T-helper 1 cell treated with Interleukin-12 subunit alpha and Interleukin-12 subunit beta and Interleukin-4 antibody, amounts not matched to agents 30 μg/mL and 1 μg/mL, for 36 hours (primary cell): ENCODE measurements around the gene TSSK2.
"Not testable (repeated sequence)": the region's sequence is repeated elsewhere in the genome, so short reads cannot be mapped to it uniquely, and the experiment has no call there.

Experiments
- H3K27ac Mint-ChIP-seq: one replicate; pipeline ENCODE4 v1.8.0; 2021; ENCODE audit warnings: mild to moderate bottlenecking, mixed read lengths
- H3K27me3 Mint-ChIP-seq: one replicate; pipeline ENCODE4 v1.8.0; 2021; ENCODE audit warnings: low read depth, mixed read lengths
- H3K36me3 Mint-ChIP-seq: one replicate; pipeline ENCODE4 v1.8.0; 2021; ENCODE audit warnings: low read depth, mixed read lengths
- H3K4me1 Mint-ChIP-seq: one replicate; pipeline ENCODE4 v1.8.0; 2021; ENCODE audit warnings: low read depth, mixed read lengths
- H3K4me3 Mint-ChIP-seq: one replicate; pipeline ENCODE4 v1.8.0; 2021; ENCODE audit warnings: mild to moderate bottlenecking, moderate library complexity, mixed read lengths
- H3K9me3 Mint-ChIP-seq: one replicate; pipeline ENCODE4 v1.8.0; 2021; ENCODE audit warnings: mixed read lengths

The TSSK2 gene

GRCh38 chr22:19130959-19131684 is at the start of gene TSSK2:
Gene TSSK2, plus strand, starts transcription at chr22:19131308. Its CDS starts 92 bp downstream, at chr22:19131400.
- Mint-ChIP-seq H3K4me3 (no peak within 1 kb of the TSS), H3K27ac (no peak within 1 kb of the TSS), H3K9me3 (no peaks in the 10 kb centered on the region), H3K4me1 (no peaks in the 10 kb centered on the region), H3K27me3 (no peaks in the 10 kb centered on the region), H3K36me3 (peaks cover 12% of the 10 kb centered on the region)

- Mint-ChIP-seq H3K27me3 (no peaks in the 10 kb centered on the region), H3K9me3 (no peaks in the 10 kb centered on the region), H3K4me3 (no peak overlapping the region), H3K36me3 (peaks cover 10% of the 10 kb centered on the region), H3K27ac (no peak overlapping the region), H3K4me1 (peaks cover 3% of the 10 kb centered on the region)
Observed at GRCh38 chr22:19081351-19081750, 49.8 kb upstream of the TSSK2 start.

DNA sequence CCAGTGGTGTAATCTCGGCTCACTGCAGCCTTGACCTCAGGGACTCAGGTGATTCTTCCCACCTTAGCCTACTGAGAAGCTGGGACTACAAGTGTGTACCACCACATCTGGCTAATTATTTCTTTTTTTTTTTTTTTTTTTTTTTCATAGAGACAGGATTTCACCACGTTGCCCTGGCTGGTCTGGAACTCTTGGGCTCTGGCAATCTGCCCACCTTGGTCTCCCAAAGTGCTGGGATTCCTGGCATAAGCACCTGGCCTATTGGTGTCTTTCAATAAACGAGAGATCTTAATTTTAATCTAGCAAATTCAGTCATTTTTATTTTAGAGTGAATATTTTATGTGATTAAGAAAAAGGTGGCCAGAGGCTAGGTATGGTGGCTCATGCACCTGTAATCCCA is 49.0 kb upstream of the TSSK2 start:
- no peak overlapping the region for H3K4me3 Mint-ChIP-seq
- H3K27ac Mint-ChIP-seq, result no peak overlapping the region
- peaks cover 7% of the 10 kb centered on the region for H3K4me1 Mint-ChIP-seq
- peaks cover 12% of the 10 kb centered on the region for H3K36me3 Mint-ChIP-seq
- H3K9me3 Mint-ChIP-seq, result no peaks in the 10 kb centered on the region
- no peaks in the 10 kb centered on the region for H3K27me3 Mint-ChIP-seq

DNA sequence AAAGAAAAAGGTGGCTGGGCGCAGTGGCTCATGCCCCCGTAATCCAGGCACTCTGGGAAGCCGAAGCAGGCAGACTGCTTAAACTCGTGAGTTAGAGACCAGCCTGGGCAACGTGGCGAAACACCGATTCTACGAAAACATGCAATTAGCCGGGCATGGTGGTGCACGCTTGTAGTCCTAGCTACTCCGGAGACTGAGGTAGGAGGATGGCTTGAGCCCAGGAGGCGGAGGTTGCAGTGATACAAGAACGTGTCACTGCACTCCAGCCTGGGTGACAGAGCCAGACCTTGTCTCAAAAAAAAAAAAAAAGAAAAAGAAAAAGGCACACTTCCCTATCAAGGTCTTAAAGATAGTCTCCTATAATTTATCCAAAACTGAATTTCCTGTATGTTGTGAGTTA is 48.3 kb upstream of the TSSK2 start:
- Mint-ChIP-seq H3K27ac (no peak overlapping the region), H3K4me3 (no peak overlapping the region), H3K27me3 (no peaks in the 10 kb centered on the region), H3K4me1 (peaks cover 7% of the 10 kb centered on the region), H3K36me3 (peaks cover 12% of the 10 kb centered on the region), H3K9me3 (no peaks in the 10 kb centered on the region)

GRCh38 chr22:19084126-19084525 is 47.0 kb upstream of the TSSK2 start:
- H3K27me3 Mint-ChIP-seq, H3K9me3 Mint-ChIP-seq, H3K27ac Mint-ChIP-seq, H3K4me1 Mint-ChIP-seq, H3K4me3 Mint-ChIP-seq: not testable (repeated sequence)
- H3K36me3 Mint-ChIP-seq, result peaks cover 14% of the 10 kb centered on the region

GRCh38 chr22:19084586-19084985 is 46.5 kb upstream of the TSSK2 start:
- not testable (repeated sequence) for H3K9me3 Mint-ChIP-seq, H3K27me3 Mint-ChIP-seq, H3K4me3 Mint-ChIP-seq, H3K4me1 Mint-ChIP-seq, H3K27ac Mint-ChIP-seq
- H3K36me3 Mint-ChIP-seq, result peaks cover 14% of the 10 kb centered on the region

GRCh38 chr22:19085233-19085718 is 45.8 kb upstream of the TSSK2 start:
- no peak overlapping the region for H3K27ac Mint-ChIP-seq
- peaks cover 7% of the 10 kb centered on the region for H3K4me1 Mint-ChIP-seq
- peaks cover 14% of the 10 kb centered on the region for H3K36me3 Mint-ChIP-seq
- H3K27me3 Mint-ChIP-seq, result no peaks in the 10 kb centered on the region
- no peaks in the 10 kb centered on the region for H3K9me3 Mint-ChIP-seq
- no peak overlapping the region for H3K4me3 Mint-ChIP-seq

- H3K36me3 Mint-ChIP-seq, result peaks cover 16% of the 10 kb centered on the region
- H3K9me3 Mint-ChIP-seq, result no peaks in the 10 kb centered on the region
- H3K27me3 Mint-ChIP-seq, result no peaks in the 10 kb centered on the region
- H3K27ac Mint-ChIP-seq, result no peak overlapping the region
- no peak overlapping the region for H3K4me3 Mint-ChIP-seq
- peaks cover 7% of the 10 kb centered on the region for H3K4me1 Mint-ChIP-seq
Observed at GRCh38 chr22:19086417-19086816, 44.7 kb upstream of the TSSK2 start.

DNA sequence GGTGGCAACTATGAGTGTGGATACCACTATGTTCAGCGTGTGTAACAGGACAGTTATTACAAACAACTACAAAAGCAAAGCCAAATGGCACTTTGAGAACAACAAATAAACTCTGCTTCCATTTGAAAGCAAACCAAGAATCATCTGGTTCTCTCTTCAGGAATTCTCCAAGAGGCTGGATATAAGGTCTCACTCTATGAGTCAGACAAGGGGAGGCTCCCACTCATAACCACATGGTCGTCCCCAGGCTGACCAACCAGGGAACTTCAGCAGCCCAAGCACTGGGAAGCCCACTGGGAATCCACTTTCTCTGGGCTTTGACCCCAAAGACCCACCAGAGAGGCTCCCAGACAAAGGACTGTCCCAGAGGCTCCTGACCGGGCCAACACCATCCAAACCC is 44.2 kb upstream of the TSSK2 start:
- no peak overlapping the region for H3K4me3 Mint-ChIP-seq
- peaks cover 7% of the 10 kb centered on the region for H3K4me1 Mint-ChIP-seq
- H3K36me3 Mint-ChIP-seq, result peaks cover 15% of the 10 kb centered on the region
- H3K27ac Mint-ChIP-seq, result no peak overlapping the region
- H3K27me3 Mint-ChIP-seq, result no peaks in the 10 kb centered on the region
- no peaks in the 10 kb centered on the region for H3K9me3 Mint-ChIP-seq

GRCh38 chr22:19088866-19089595 is 42.1 kb upstream of the TSSK2 start:
- Mint-ChIP-seq H3K4me1 (peaks cover 7% of the 10 kb centered on the region), H3K36me3 (peaks cover 17% of the 10 kb centered on the region), H3K27me3 (no peaks in the 10 kb centered on the region), H3K9me3 (no peaks in the 10 kb centered on the region), H3K27ac (no peak overlapping the region), H3K4me3 (no peak overlapping the region)

GRCh38 chr22:19090183-19090582 is 40.9 kb upstream of the TSSK2 start:
- H3K4me1 Mint-ChIP-seq, result peaks cover 7% of the 10 kb centered on the region
- H3K9me3 Mint-ChIP-seq, result no peaks in the 10 kb centered on the region
- peaks cover 15% of the 10 kb centered on the region for H3K36me3 Mint-ChIP-seq
- no peaks in the 10 kb centered on the region for H3K27me3 Mint-ChIP-seq
- H3K27ac Mint-ChIP-seq, result no peak overlapping the region
- no peak overlapping the region for H3K4me3 Mint-ChIP-seq

DNA sequence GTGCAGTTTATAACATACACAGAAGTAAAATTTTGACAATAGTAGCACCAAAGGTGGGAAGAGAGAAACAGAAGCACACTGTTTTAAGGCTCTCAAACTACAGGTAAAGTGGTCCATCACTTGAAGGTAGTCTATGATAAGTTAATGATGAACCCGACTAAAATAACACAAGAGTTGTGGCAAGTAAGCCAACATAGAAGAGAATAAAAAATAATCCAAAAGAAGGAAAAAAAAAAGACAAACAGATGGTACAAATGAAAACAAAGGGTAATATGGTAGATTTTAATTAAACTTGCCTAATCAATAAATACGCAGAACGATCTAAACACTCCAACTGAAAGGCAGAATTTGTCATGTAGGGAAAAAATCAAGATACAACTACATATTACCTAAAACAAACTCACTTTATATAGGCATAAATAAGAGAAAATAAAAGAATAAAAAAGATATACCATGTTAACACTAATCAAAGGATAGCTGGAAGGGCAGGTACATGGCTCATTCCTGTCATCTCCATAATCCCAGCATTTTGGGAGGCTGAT is 40.5 kb upstream of the TSSK2 start:
- peaks cover 13% of the 10 kb centered on the region for H3K36me3 Mint-ChIP-seq
- no peak overlapping the region for H3K4me3 Mint-ChIP-seq
- no peaks in the 10 kb centered on the region for H3K9me3 Mint-ChIP-seq

DNA sequence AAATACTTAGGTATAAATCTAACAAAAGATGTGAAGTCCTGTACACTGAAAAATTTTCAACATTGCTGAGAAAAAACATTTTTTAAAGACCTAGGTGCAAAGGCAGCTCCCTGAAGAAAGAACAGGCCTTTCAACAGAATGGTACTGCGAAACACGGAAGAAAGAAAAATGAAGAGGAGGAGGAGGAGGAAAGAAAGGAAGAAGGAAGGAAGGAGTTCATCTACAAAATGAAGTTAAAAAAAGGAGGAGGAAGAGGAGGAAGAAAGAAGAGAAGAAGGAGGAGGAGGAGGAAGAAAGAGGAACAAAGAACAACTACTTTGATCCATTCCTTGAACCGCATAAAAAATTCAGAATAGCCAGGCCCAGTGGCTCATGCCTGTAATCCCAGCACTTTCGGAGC is 38.4 kb upstream of the TSSK2 start:
- no peaks in the 10 kb centered on the region for H3K9me3 Mint-ChIP-seq
- no peak overlapping the region for H3K27ac Mint-ChIP-seq
- H3K36me3 Mint-ChIP-seq, result peaks cover 10% of the 10 kb centered on the region
- no peaks in the 10 kb centered on the region for H3K27me3 Mint-ChIP-seq
- H3K4me3 Mint-ChIP-seq, result no peak overlapping the region
- H3K4me1 Mint-ChIP-seq, result peaks cover 6% of the 10 kb centered on the region

More for the DNA sequence above, 40.5 kb upstream of the TSSK2 start:
- Mint-ChIP-seq H3K27me3 (no peaks in the 10 kb centered on the region), H3K27ac (no peak overlapping the region), H3K4me1 (peaks cover 5% of the 10 kb centered on the region)

DNA sequence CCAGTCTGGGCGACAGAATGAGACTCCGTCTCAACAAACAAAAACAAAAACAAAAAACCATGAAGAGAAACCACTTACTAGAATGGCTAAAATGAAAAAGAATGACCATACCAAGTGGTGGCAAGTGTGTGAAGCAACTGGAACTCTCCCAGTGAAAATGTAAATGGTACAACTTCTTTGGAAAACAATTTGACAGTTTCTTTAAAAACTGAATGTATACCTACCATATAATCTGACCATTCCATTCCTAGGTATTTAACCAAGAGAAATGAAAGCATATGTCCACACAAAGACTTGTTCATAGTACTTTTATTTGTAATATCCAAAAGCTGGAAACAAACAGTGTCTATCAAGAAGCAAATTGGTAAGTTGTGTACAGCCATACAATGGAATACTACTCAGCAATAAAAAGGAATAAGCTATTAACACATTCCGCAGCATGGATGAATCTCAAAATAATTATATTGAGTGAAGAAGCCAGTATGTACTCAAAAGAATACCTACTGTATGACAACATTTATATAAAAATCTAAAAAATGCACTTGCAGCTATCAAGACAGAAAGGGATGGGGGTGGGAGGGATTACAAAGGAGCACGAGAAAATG is 36.6 kb upstream of the TSSK2 start:
- H3K27ac Mint-ChIP-seq, result no peak overlapping the region
- H3K27me3 Mint-ChIP-seq, result no peaks in the 10 kb centered on the region
- H3K4me3 Mint-ChIP-seq, result no peak overlapping the region
- H3K36me3 Mint-ChIP-seq, result peaks cover 9% of the 10 kb centered on the region
- peaks cover 6% of the 10 kb centered on the region for H3K4me1 Mint-ChIP-seq
- no peaks in the 10 kb centered on the region for H3K9me3 Mint-ChIP-seq

- Mint-ChIP-seq H3K27ac (no peak overlapping the region), H3K4me1 (peaks cover 6% of the 10 kb centered on the region), H3K9me3 (no peaks in the 10 kb centered on the region), H3K36me3 (peaks cover 5% of the 10 kb centered on the region), H3K27me3 (no peaks in the 10 kb centered on the region), H3K4me3 (no peak overlapping the region)
Observed at GRCh38 chr22:19096555-19096954, 34.6 kb upstream of the TSSK2 start.
